Measurements from ENCODE around the gene AK9. TPM values are rescaled to one million over a fixed set of nuclear protein-coding genes. Genes with fewer than 3 reads are reported as not detected.

Gene AK9
- total RNA-seq, 4 donors from 2014 or later, result 3.1 to 9.5 (median 6.3) TPM

DNA sequence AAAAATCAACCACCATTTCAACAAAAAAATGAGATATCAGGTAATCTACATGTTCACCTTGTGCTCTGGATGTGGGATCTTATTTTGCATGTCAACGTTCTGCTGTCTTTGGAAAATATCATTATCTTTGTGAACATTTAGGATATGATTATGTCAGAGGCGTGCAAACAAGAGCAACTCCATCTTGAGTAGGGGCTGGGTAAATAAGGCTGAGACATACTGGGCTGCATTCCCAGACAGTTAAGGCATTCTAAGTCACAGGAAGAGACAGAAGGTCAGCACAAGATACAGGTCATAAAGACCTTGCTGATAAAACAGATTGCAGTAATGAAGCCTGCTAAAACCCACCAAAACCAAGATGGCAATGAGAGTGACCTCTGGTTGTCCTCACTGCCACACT is 179.2 kb downstream of the AK9 start:
- 96% methylated on average over 2 of the region's 2 CpGs for WGBS
- H3K4me3 ChIP-seq, result no peak overlapping the region

GRCh38 chr6:109510358-109510757 is 180.6 kb downstream of the AK9 start:
- Histone ChIP-seq H3K27me3 (no peaks in the 10 kb centered on the region), H3K4me3 (no peak overlapping the region), H3K27ac (no peak overlapping the region), H3K36me3 (no peaks in the 10 kb centered on the region), H3K4me1 (peaks cover 10% of the 10 kb centered on the region), H3K9me3 (no peaks in the 10 kb centered on the region)
- 86% methylated on average over 1 of the region's 1 CpG for WGBS
- no peak for DNase-seq (ENCODE audit: low spot score in 2 of 2)
- TF ChIP-seq POLR2AphosphoS5 (IDR thresholded peaks at IDR 0.05) (no peak), POLR2A (IDR thresholded peaks at IDR 0.05) (no peak), EP300 (IDR thresholded peaks at IDR 0.05) (no peak)
- TF ChIP-seq, protein P1, sequence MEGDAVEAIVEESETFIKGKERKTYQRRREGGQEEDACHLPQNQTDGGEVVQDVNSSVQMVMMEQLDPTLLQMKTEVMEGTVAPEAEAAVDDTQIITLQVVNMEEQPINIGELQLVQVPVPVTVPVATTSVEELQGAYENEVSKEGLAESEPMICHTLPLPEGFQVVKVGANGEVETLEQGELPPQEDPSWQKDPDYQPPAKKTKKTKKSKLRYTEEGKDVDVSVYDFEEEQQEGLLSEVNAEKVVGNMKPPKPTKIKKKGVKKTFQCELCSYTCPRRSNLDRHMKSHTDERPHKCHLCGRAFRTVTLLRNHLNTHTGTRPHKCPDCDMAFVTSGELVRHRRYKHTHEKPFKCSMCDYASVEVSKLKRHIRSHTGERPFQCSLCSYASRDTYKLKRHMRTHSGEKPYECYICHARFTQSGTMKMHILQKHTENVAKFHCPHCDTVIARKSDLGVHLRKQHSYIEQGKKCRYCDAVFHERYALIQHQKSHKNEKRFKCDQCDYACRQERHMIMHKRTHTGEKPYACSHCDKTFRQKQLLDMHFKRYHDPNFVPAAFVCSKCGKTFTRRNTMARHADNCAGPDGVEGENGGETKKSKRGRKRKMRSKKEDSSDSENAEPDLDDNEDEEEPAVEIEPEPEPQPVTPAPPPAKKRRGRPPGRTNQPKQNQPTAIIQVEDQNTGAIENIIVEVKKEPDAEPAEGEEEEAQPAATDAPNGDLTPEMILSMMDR (IDR thresholded peaks at IDR 0.05), result no peak

More for the DNA sequence above, 179.2 kb downstream of the AK9 start:
- DNase-seq (ENCODE audit: low spot score in 2 of 2), result no peak
- Histone ChIP-seq H3K36me3 (no peaks in the 10 kb centered on the region), H3K27me3 (no peaks in the 10 kb centered on the region), H3K4me1 (peaks cover 10% of the 10 kb centered on the region), H3K9me3 (no peaks in the 10 kb centered on the region), H3K27ac (no peak overlapping the region)
- no peak for TF ChIP-seq POLR2A (IDR thresholded peaks at IDR 0.05)

DNA sequence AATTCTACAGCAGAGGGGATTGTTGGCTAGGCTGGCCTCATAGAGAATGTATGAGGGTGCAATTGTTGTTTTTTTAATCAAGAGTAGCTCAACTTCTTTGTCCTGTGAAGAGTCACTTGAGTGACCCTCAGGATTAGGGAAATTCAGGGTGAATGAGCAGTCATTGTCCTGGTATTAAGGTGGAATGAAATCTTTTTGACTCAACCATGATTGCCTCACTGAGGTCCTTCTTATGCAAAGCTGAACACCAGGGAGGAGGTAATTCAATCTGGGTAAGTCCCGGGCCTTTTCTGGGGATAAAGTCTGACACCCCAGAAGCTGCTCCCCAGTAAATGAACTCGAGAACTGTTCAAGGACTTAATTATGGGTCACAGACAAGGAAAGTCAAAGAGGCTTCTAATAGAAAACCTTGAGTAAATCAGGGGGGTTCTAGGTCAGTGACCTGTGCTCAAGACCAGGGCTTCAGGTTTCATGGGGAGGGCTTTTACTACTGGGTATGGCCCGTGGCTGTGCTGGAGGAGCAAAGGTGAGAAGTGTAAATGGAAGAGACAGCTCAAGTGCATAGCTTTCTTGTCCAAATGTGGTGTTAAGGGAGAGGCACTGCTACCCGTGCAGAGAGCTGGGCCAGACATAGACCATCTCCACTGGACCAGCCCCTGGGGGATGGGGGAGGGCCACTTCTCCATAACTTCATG is 182.7 kb downstream of the AK9 start:
- peaks cover 14% of the 10 kb centered on the region for H3K4me1 ChIP-seq
- TF ChIP-seq POLR2A (IDR thresholded peaks at IDR 0.05), result no peak
- TF ChIP-seq, protein P1 (IDR thresholded peaks at IDR 0.05), result no peak
- TF ChIP-seq POLR2AphosphoS5 (IDR thresholded peaks at IDR 0.05), result no peak
- no peak for TF ChIP-seq EP300 (IDR thresholded peaks at IDR 0.05)
- no peak overlapping the region for H3K4me3 ChIP-seq
- DNase-seq (ENCODE audit: low spot score in 2 of 2), result no peak
- no peak overlapping the region for H3K27ac ChIP-seq
- no peaks in the 10 kb centered on the region for H3K9me3 ChIP-seq
- WGBS, result 85% methylated on average over 4 of the region's 4 CpGs
- no peaks in the 10 kb centered on the region for H3K36me3 ChIP-seq
- no peaks in the 10 kb centered on the region for H3K27me3 ChIP-seq

GRCh38 chr6:109507490-109508072 is 183.4 kb downstream of the AK9 start:
- no peak for TF ChIP-seq POLR2AphosphoS5 (IDR thresholded peaks at IDR 0.05)
- no peak for TF ChIP-seq POLR2A (IDR thresholded peaks at IDR 0.05)
- no peak for TF ChIP-seq EP300 (IDR thresholded peaks at IDR 0.05)
- TF ChIP-seq, protein P1 (IDR thresholded peaks at IDR 0.05), result no peak
- no peak for DNase-seq (ENCODE audit: low spot score in 2 of 2)
- Histone ChIP-seq H3K36me3 (no peaks in the 10 kb centered on the region), H3K27me3 (no peaks in the 10 kb centered on the region), H3K4me1 (peaks cover 14% of the 10 kb centered on the region), H3K4me3 (no peak overlapping the region), H3K9me3 (no peaks in the 10 kb centered on the region), H3K27ac (no peak overlapping the region)
- WGBS, result 78% methylated on average over 4 of the region's 4 CpGs

DNA sequence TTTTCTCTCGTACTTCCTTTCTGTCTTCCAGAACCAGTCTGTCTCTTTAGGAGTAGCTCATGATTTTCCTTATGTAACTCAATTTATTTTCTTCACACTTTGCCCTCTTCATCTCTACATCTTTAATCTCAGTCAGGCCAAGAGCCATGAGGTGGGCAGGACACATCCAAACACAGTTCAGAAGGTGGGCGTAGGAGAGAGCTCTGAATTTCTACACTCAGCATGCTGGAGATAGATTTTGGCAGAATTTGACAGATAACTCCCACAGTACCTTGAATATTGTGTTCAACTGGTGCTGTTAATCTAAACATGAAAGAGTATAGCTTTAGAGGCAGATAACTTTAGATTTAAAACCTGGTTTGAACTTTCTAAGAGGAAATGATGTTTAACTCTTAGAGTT is 184.2 kb downstream of the AK9 start:
- Histone ChIP-seq H3K36me3 (no peaks in the 10 kb centered on the region), H3K4me3 (no peak overlapping the region), H3K4me1 (peaks cover 14% of the 10 kb centered on the region), H3K9me3 (no peaks in the 10 kb centered on the region), H3K27me3 (no peaks in the 10 kb centered on the region), H3K27ac (no peak overlapping the region)
- WGBS, result 88% methylated on average over 2 of the region's 2 CpGs
- no peak for DNase-seq (ENCODE audit: low spot score in 2 of 2)
- TF ChIP-seq POLR2A (IDR thresholded peaks at IDR 0.05) (no peak), POLR2AphosphoS5 (IDR thresholded peaks at IDR 0.05) (no peak), EP300 (IDR thresholded peaks at IDR 0.05) (no peak)
- TF ChIP-seq, protein P1 (IDR thresholded peaks at IDR 0.05), result no peak
